ACC112 (cell line): ENCODE data around the gene BCAS1.
"Not testable (repeated sequence)": the region's sequence is repeated elsewhere in the genome, so short reads cannot be mapped to it uniquely, and the experiment has no call there.

Experiments
- H2AFZ ChIP-seq: fragments of 200-600 bp; sonication (generic); one replicate; pipeline ENCODE4 v1.6.0; 2017; ENCODE audit warnings: antibody characterized with exemption, low read length; ENCODE audit not compliant: unreplicated experiment
- H3K27ac ChIP-seq: fragments of 200-600 bp; sonication (generic); 2 replicates; pipeline ENCODE4 v1.5.1; 2014; ENCODE audit warnings: low read depth, mild to moderate bottlenecking, antibody characterized with exemption, low read length, moderate library complexity
- H3K27me3 ChIP-seq: fragments of 200-600 bp; sonication (generic); 2 replicates; pipeline ENCODE4 v1.6.1; 2014; ENCODE audit warnings: mild to moderate bottlenecking, antibody characterized with exemption, low read length, moderate library complexity, mixed read lengths; ENCODE audit not compliant: insufficient read depth
- H3K36me3 ChIP-seq: fragments of 200-600 bp; sonication (generic); 2 replicates; pipeline ENCODE4 v1.6.1; 2016; ENCODE audit warnings: mild to moderate bottlenecking, antibody characterized with exemption, low read length, moderate library complexity, mixed read lengths; ENCODE audit not compliant: insufficient read depth
- H3K4me1 ChIP-seq: fragments of 200-600 bp; sonication (generic); one replicate; pipeline ENCODE4 v1.6.1; 2016; ENCODE audit warnings: low read length, mixed read lengths; ENCODE audit not compliant: insufficient read depth, unreplicated experiment, control insufficient read depth
- H3K4me3 ChIP-seq: fragments of 200-600 bp; sonication (generic); 2 replicates; pipeline ENCODE4 v1.5.1; 2014; ENCODE audit warnings: mild to moderate bottlenecking, low read depth, low read length
- H3K79me2 ChIP-seq: fragments of 200-600 bp; sonication (generic); one replicate; pipeline ENCODE4 v1.6.0; 2016; ENCODE audit warnings: low read length; ENCODE audit not compliant: control insufficient read depth, unreplicated experiment, insufficient read depth

Gene BCAS1

DNA sequence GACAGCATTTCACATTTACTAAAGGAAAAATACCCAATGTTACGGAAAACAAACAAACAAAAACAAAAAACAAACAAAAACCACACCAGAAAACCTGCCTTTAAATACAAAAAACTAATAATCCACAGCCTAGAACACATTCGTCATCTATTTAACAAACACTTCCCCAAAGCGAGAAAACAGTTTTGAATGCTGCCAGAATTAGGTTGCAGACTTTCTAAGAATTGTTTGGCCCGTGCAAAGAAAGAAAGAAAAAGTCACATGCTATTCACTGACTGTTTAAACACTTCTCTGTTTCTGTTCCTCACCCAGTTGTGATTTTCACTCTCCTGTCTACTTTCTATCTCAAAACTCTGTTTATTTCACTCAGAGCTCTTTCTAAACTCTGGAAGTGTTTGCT lies 52.5 kb downstream of the BCAS1 start:
- Histone ChIP-seq H3K27me3 (peaks cover 6% of the 10 kb centered on the region), H3K79me2 (no peaks in the 10 kb centered on the region), H3K4me1 (no peaks in the 10 kb centered on the region), H3K4me3 (no peak overlapping the region), H3K27ac (no peak overlapping the region), H2AFZ (no peak overlapping the region), H3K36me3 (no peaks in the 10 kb centered on the region)

DNA sequence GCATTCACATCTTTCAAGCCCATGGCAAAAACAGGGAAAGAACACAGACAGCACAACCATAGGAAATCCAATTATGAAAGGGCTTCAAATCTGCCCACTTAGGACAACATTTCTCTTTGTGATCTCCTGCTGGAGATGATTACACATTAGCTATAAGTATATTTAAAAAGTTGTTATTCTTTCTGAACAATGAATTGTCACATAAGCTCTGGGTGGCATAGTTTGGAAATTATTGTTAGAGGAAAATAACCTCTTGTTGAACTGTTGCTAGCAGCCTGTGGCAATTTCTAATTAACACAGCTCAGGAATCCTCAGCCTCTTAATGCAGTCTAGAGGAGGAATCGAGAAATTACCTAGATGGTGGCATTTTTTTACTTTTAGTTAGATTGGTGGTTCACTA lies 54.9 kb downstream of the BCAS1 start:
- Histone ChIP-seq H3K79me2 (no peaks in the 10 kb centered on the region), H3K36me3 (no peaks in the 10 kb centered on the region), H3K27ac (no peak overlapping the region), H3K4me3 (no peak overlapping the region), H3K4me1 (no peaks in the 10 kb centered on the region), H2AFZ (no peak overlapping the region), H3K27me3 (no peaks in the 10 kb centered on the region; the same call in 1 of the 2 replicates)

DNA sequence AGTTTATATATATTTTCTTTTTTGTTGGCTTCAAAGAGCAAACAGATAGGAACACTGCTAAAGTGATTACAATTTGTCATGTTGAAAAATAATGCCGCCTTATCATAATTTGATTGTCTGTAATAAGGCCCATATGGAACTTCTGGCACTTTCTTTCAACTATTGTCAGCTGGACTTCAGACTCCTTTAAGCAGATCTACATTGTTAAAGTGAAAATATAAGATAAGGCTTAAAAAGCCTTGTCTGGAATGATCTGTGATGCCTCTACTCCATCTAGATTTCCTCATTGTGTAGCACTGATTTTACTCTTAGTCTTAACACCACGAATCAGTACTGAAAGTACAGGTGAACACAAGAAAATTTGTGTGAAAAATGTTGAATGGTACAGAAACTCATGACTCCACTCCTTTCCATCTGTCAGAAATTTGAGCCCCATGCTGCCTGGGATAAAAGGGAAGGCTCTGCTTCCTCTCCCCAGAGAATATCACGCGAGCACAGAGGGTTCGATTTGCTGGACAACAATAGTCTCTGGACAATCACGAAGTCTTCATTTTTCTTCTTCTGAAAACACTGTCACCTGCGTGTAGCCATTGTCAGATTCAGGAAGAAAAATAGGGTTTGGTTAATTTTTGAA lies 56.0 kb downstream of the BCAS1 start:
- Histone ChIP-seq H3K27me3 (peaks cover 6% of the 10 kb centered on the region), H3K36me3 (no peaks in the 10 kb centered on the region), H3K27ac (no peak overlapping the region), H3K79me2 (no peaks in the 10 kb centered on the region), H3K4me3 (no peak overlapping the region), H3K4me1 (no peaks in the 10 kb centered on the region), H2AFZ (no peak overlapping the region)

DNA sequence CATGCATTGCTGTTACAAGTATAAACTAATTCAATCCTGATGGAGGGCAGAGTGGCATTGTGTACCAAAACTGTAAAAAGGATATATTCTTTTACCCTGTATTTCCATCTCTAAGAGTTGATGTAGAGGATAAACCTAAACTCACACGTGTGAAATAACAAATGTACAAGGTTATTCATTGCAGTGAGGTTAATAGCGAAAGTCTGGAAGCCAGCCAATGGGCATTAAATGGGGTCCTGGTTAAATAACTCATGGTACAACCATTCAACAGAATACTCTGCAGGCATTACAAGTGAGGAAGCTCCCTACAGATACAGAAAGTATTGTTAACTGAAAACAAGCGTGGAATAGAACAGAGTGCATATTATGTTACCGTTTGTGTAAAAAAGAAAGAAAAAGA lies 56.9 kb downstream of the BCAS1 start:
- H3K4me1 ChIP-seq, result no peaks in the 10 kb centered on the region
- no peak overlapping the region for H2AFZ ChIP-seq
- H3K4me3 ChIP-seq, result no peak overlapping the region
- no peaks in the 10 kb centered on the region for H3K79me2 ChIP-seq
- H3K27me3 ChIP-seq, result peaks cover 6% of the 10 kb centered on the region
- H3K27ac ChIP-seq, result no peak overlapping the region
- no peaks in the 10 kb centered on the region for H3K36me3 ChIP-seq

DNA sequence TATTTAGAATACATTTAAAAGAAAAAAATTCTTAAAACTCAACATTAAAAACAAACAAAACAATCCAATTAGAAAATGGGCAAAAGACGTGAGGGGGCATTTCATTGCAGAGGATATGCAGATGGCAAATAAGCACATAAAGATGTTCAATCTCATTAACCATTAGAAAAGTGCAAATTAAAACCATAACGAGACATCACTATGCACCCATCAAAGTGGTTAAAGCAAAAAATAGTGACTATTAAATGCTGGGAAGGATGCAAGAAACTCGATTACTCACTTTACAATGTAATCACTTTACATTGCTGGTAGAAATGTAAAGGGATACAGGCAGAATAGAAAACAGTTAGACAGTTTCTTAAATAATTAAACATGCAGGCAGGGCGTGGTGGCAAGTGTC lies 59.0 kb downstream of the BCAS1 start:
- H3K79me2 ChIP-seq, result no peaks in the 10 kb centered on the region
- peaks cover 13% of the 10 kb centered on the region for H3K27me3 ChIP-seq
- no peak overlapping the region for H3K4me3 ChIP-seq
- H3K4me1 ChIP-seq, result no peaks in the 10 kb centered on the region
- no peaks in the 10 kb centered on the region for H3K36me3 ChIP-seq
- H3K27ac ChIP-seq, result no peak overlapping the region
- H2AFZ ChIP-seq, result no peak overlapping the region

DNA sequence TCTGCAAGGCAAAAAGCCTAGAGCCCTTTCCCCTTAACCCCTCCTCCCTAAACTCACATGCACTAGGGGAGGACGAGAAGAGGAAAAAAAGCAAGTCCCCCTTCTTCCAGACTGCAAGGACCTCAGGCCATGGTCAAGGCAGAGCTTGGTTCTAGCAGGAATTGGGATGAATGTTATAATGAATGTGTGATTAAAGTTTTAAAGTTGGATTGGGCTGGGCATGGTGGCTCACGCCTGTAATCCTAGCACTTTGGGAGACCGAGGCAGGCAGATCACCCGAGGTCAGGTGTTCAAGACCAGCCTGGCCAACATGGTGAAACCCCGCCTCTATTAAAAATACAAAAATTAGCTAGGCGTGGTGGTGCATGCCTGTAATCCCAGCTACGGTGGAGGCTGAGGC lies 64.2 kb downstream of the BCAS1 start:
- not testable (repeated sequence) for H3K27ac ChIP-seq, H3K36me3 ChIP-seq, H3K4me3 ChIP-seq, H2AFZ ChIP-seq, H3K4me1 ChIP-seq, H3K79me2 ChIP-seq
- H3K27me3 ChIP-seq, result peaks cover 20% of the 10 kb centered on the region

DNA sequence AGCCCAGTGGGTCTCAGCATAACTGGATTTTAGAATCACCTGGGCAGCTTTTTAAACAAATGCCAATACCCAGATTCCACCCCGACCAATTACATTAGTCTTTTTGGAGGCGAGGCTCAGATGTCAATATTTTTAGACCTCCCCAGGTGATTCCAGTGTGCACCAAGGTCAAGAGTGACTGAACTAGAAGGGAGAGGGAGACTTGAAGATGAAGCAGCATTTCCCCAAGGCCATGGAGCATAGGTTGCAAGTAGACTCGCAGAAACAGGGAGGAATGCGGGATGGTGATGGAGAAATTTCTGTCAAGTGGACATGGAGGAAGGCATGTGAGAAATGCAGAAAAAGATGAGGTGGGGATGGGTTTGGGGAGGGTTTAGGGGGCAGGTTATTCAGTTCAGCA lies 64.9 kb downstream of the BCAS1 start:
- no peaks in the 10 kb centered on the region for H3K4me1 ChIP-seq
- no peak overlapping the region for H3K27ac ChIP-seq
- H3K79me2 ChIP-seq, result no peaks in the 10 kb centered on the region
- no peak overlapping the region for H3K4me3 ChIP-seq
- H3K27me3 ChIP-seq, result peaks cover 20% of the 10 kb centered on the region
- no peak overlapping the region for H2AFZ ChIP-seq
- H3K36me3 ChIP-seq, result no peaks in the 10 kb centered on the region

DNA sequence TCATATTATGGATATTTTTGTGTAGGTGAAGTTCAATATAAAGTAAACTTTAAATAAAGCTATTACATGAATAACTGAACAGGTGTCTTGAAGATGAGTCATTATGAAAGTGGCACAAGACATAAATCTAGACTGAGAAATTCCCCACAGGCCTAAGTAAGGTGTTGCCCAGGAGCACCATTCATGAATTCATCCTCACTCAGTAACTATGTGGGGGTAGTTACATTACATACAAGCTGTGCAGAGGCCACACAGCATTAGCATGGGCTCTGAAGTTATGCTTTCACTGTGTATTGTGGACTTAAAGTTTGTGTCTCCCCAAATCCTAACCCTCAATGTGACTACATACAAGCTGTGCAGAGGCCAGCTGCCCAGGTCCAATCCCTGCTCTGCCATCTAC lies 65.9 kb downstream of the BCAS1 start:
- no peak overlapping the region for H2AFZ ChIP-seq
- no peaks in the 10 kb centered on the region for H3K36me3 ChIP-seq
- no peak overlapping the region for H3K27ac ChIP-seq
- H3K79me2 ChIP-seq, result no peaks in the 10 kb centered on the region
- H3K27me3 ChIP-seq, result peaks cover 14% of the 10 kb centered on the region; the same call in 1 of the 2 replicates
- no peak overlapping the region for H3K4me3 ChIP-seq
- H3K4me1 ChIP-seq, result no peaks in the 10 kb centered on the region

DNA sequence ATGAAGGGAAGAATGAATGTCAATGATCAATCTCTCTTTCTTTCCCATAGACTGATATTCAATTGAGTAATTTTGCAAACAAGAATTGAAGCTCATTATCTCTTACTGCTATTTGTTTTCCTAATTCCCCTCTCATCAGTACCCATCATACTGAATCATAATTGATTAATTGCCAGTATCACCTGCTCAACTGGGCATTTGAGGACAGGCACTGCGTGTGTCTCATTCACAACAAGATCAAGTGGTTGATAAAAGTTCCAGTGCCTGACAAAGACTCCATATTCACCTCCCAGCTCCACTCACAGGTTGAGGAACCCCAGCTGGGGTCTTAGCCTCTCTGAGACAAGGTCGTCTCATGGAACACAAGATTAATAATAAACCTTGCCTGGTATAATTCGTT lies 67.7 kb downstream of the BCAS1 start:
- H3K27me3 ChIP-seq, result peaks cover 8% of the 10 kb centered on the region; the same call in 1 of the 2 replicates
- H2AFZ ChIP-seq, result no peak overlapping the region
- H3K36me3 ChIP-seq, result no peaks in the 10 kb centered on the region
- H3K4me1 ChIP-seq, result no peaks in the 10 kb centered on the region
- H3K79me2 ChIP-seq, result no peaks in the 10 kb centered on the region
- no peak overlapping the region for H3K27ac ChIP-seq
- no peak overlapping the region for H3K4me3 ChIP-seq

DNA sequence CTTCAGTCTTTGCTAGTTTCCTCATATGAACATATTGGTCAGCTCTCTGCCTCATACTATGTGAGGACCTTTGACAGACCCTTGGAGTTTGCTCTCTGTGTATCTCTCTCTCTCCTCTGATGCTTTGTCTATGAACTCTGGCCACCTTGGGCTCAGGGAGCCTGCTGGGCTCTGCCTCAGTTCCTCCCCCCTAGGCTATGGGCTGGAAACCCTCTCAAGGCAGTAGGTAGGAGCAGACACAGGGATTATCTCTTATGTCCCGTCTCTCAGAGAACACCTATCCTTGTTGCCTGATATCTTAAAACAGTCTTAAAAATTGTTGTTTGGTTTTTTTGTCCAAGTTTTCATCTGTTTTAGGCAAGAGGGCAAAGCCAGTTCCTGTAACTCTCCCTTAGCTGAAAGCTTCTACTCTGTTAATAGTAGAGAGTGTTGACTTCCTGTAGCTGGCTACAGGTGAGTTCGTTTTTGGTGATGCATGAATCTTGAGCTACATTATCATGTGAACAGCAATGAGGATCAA lies 68.3 kb downstream of the BCAS1 start:
- H3K36me3 ChIP-seq, result no peaks in the 10 kb centered on the region
- peaks cover 9% of the 10 kb centered on the region; the same call in 1 of the 2 replicates for H3K27me3 ChIP-seq
- H3K79me2 ChIP-seq, result no peaks in the 10 kb centered on the region
- no peak overlapping the region for H3K27ac ChIP-seq
- H2AFZ ChIP-seq, result no peak overlapping the region
- H3K4me1 ChIP-seq, result no peaks in the 10 kb centered on the region
- H3K4me3 ChIP-seq, result no peak overlapping the region

DNA sequence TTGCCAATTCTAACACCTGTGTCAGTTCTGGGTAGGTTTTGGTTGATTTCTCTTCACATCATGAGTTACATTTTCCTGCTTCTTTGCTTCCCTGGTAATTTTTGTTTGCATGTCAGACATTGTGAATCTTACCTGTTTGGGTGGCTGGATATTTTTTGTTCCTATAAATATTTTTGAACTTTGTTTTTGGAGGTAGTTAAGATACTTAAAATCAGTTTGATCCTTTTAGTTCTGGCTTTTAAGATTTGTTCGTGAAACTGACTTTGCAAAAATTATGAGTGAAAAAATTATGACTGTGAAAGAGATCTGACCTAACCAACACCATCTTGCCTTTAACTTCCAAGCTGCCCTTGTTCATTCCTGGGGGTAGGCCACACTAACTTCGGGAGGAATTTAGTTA lies 69.5 kb downstream of the BCAS1 start:
- Histone ChIP-seq H3K4me3 (no peak overlapping the region), H3K27me3 (peaks cover 15% of the 10 kb centered on the region; the same call in 1 of the 2 replicates), H3K4me1 (no peaks in the 10 kb centered on the region), H3K79me2 (no peaks in the 10 kb centered on the region), H3K36me3 (no peaks in the 10 kb centered on the region), H2AFZ (no peak overlapping the region), H3K27ac (no peak overlapping the region)
